PC-9 (cell line): ENCODE measurements around the gene GPR148. TPM values are rescaled to one million over a fixed set of nuclear protein-coding genes. Genes with fewer than 3 reads are reported as not detected.

ENCODE experiments used
- BruUV-seq: library from RNA; stranded (reverse); fragments of 400-500 nt; replicated peaks from 2 replicates; lab custom pipeline; 2021; lab: Mats Ljungman, UMichigan
- CTCF ChIA-PET: fragments of 300-600 bp; sonication (Branson Sonifier 250); formaldehyde crosslinking; loops from one replicate; lab custom pipeline; 2022; ENCODE audit warnings: antibody characterized with exemption; lab: Charles Lee
- POLR2A ChIA-PET: fragments of 300-600 bp; sonication (Branson Sonifier 250); formaldehyde crosslinking; loops from one replicate; lab custom pipeline; 2022; ENCODE audit warnings: antibody characterized with exemption; ENCODE audit not compliant: unreplicated experiment; lab: Charles Lee
- DNase-seq, 2 experiments: peaks; one replicate each; pipeline versions ENCODE4 v3.0.0 to v3.0.0-alpha.2; 2015 to 2022; ENCODE audit warnings: mixed read lengths in 1 of 2
- H2AFZ ChIP-seq: fragments of 200-600 bp; sonication (generic); 2 replicates; pipeline ENCODE4 v1.8.1; 2017; ENCODE audit warnings: antibody characterized with exemption
- H3F3A ChIP-seq: fragments of 200-600 bp; sonication (generic); 2 replicates; pipeline ENCODE4 v1.8.1; 2017; ENCODE audit warnings: antibody characterized with exemption, mild to moderate bottlenecking, low read depth; ENCODE audit not compliant: insufficient read depth
- H3K27ac ChIP-seq: fragments of 200-600 bp; sonication (generic); 2 replicates; pipeline ENCODE4 v1.6.1; 2016; ENCODE audit warnings: mixed run types
- H3K27me3 ChIP-seq: fragments of 200-600 bp; sonication (generic); 2 replicates; pipeline ENCODE4 v1.6.1; 2016; ENCODE audit warnings: low read depth, mixed run types; ENCODE audit not compliant: insufficient read depth
- H3K36me3 ChIP-seq: fragments of 200-600 bp; sonication (generic); 2 replicates; pipeline ENCODE4 v1.6.1; 2016; ENCODE audit warnings: low read depth, mixed run types
- H3K4me1 ChIP-seq: fragments of 200-600 bp; sonication (generic); replicated peaks from 2 replicates; pipeline ENCODE4 v1.6.1; 2016; ENCODE audit warnings: mixed run types; ENCODE audit not compliant: insufficient read depth
- H3K4me2 ChIP-seq: fragments of 200-600 bp; sonication (generic); 2 replicates; pipeline ENCODE4 v1.6.1; 2017; ENCODE audit warnings: mixed run types
- H3K4me3 ChIP-seq: fragments of 200-600 bp; sonication (generic); 2 replicates; pipeline ENCODE4 v1.6.1; 2016; ENCODE audit warnings: mixed run types
- H3K79me2 ChIP-seq: fragments of 200-600 bp; sonication (generic); 2 replicates; pipeline ENCODE4 v1.6.1; 2017; ENCODE audit warnings: low read depth, mixed run types
- H3K9me2 ChIP-seq: fragments of 200-600 bp; sonication (generic); 2 replicates; pipeline ENCODE4 v1.8.1; 2017; ENCODE audit warnings: mild to moderate bottlenecking; ENCODE audit not compliant: insufficient read depth
- H3K9me3 ChIP-seq: fragments of 200-600 bp; sonication (generic); 2 replicates; pipeline ENCODE4 v1.8.1; 2016; ENCODE audit warnings: low read depth; ENCODE audit not compliant: insufficient read depth
- H4K20me1 ChIP-seq: fragments of 200-600 bp; sonication (generic); 2 replicates; pipeline ENCODE4 v1.8.1; 2017; ENCODE audit not compliant: insufficient read depth
- CTCF ChIP-seq: fragments of 200-600 bp; sonication (generic); conservative IDR thresholded peaks from 2 replicates; pipeline ENCODE4 v1.6.1; 2017; ENCODE audit warnings: mixed run types, antibody characterized with exemption, mild to moderate bottlenecking, moderate library complexity
- EZH2 ChIP-seq: fragments of 200-600 bp; sonication (generic); IDR thresholded peaks from 2 replicates; pipeline ENCODE4 v1.8.0; 2017; ENCODE audit warnings: antibody characterized with exemption, low read depth
- intact Hi-C: fragments of 100-400 bp; cut with micrococcal nuclease; formaldehyde crosslinking; loops from one replicate; pipeline ENCODE4 v1.10.0; 2022; ENCODE audit not compliant: unreplicated experiment
- total RNA-seq: library from RNA; stranded (reverse); gene quantifications from 2 replicates; pipeline ENCODE4 v1.2.3, GENCODE V29; 2021

The GPR148 gene
- total RNA-seq, 1 experiment from 2014 or later, result not detected

GRCh38 chr2:130726614-130727180 lies 2.2 kb upstream of the GPR148 start:
- Histone ChIP-seq H3K4me2 (no peak overlapping the region), H3K27me3 (peaks cover 55% of the 10 kb centered on the region), H3K4me1 (no peaks in the 10 kb centered on the region), H3K27ac (no peak overlapping the region), H3K36me3 (no peaks in the 10 kb centered on the region), H3K79me2 (no peaks in the 10 kb centered on the region), H3K9me2 (no peaks in the 10 kb centered on the region), H3K9me3 (no peaks in the 10 kb centered on the region), H3K4me3 (no peak overlapping the region), H4K20me1 (no peaks in the 10 kb centered on the region), H2AFZ (no peak overlapping the region), H3F3A (no peaks in the 10 kb centered on the region)
- no peak for DNase-seq
- TF ChIP-seq EZH2, result no peak
- no peak for TF ChIP-seq CTCF
- no TSS peak for BruUV-seq
- ChIA-PET CTCF (no interaction called here), POLR2A (no interaction called here)
- intact Hi-C loops, result no loop called here

- peak in 1 of 2 experiments; percentile 28 for DNase-seq
- CTCF ChIA-PET, result no interaction called here
- Histone ChIP-seq H3F3A (no peaks in the 10 kb centered on the region), H3K9me3 (no peaks in the 10 kb centered on the region), H3K27ac (no peak overlapping the region), H3K4me3 (no peak overlapping the region), H4K20me1 (no peaks in the 10 kb centered on the region), H2AFZ (no peak overlapping the region), H3K9me2 (no peaks in the 10 kb centered on the region), H3K27me3 (peaks cover 61% of the 10 kb centered on the region), H3K4me1 (no peaks in the 10 kb centered on the region), H3K36me3 (no peaks in the 10 kb centered on the region), H3K4me2 (no peak overlapping the region), H3K79me2 (no peaks in the 10 kb centered on the region)
- intact Hi-C loops, result no loop called here
- POLR2A ChIA-PET, result interaction anchor here (0.6 kb wide), 1 partner anchor 413 kb away, joined by 4 read pairs; no protein-coding TSS in a partner anchor
- TF ChIP-seq CTCF (no peak), EZH2 (no peak)
- BruUV-seq, result no TSS peak
Measured at GRCh38 chr2:130727286-130727924, 1.5 kb upstream of the GPR148 start.

GRCh38 chr2:130728007-130728454 lies 839 bp upstream of the GPR148 start:
- no peak overlapping the region for H3K27ac ChIP-seq

More at GRCh38 chr2:130728007-130728454, 839 bp upstream of the GPR148 start:
- Histone ChIP-seq H3K4me3 (no peak overlapping the region), H2AFZ (no peak overlapping the region), H3F3A (no peaks in the 10 kb centered on the region), H3K79me2 (no peaks in the 10 kb centered on the region), H3K4me2 (no peak overlapping the region), H3K36me3 (no peaks in the 10 kb centered on the region), H4K20me1 (no peaks in the 10 kb centered on the region), H3K9me3 (no peaks in the 10 kb centered on the region), H3K9me2 (no peaks in the 10 kb centered on the region), H3K27me3 (peaks cover 67% of the 10 kb centered on the region), H3K4me1 (no peaks in the 10 kb centered on the region)
- DNase-seq, result no peak
- CTCF ChIA-PET, result no interaction called here
- TF ChIP-seq EZH2, result no peak
- no TSS peak for BruUV-seq
- POLR2A ChIA-PET, result interaction anchor here (0.6 kb wide), 1 partner anchor 413 kb away, joined by 4 read pairs; no protein-coding TSS in a partner anchor
- intact Hi-C loops, result no loop called here
